ENCODE results near the gene MOK. TPM values are rescaled to one million over a fixed set of nuclear protein-coding genes. Genes with fewer than 3 reads are reported as not detected.

The MOK gene
- total and polyA plus RNA-seq, 2 of the 4 experiments (the other 2 are of a cell fraction) = 16.8 to 48.5 TPM

GRCh38 chr14:102282751-102283465 is 22.1 kb downstream of the MOK start:
- Histone ChIP-seq H3K9ac (ENCODE audit: low read depth, low read length) (no peak overlapping the region), H3K27ac (ENCODE audit: insufficient read depth, low read length) (no peak overlapping the region; the same call in 1 of the 2 replicates)

More at GRCh38 chr14:102282751-102283465, 22.1 kb downstream of the MOK start:
- Histone ChIP-seq H3K18ac (ENCODE audit: low read depth, low read length) (no peak overlapping the region; the same call in 1 of the 2 replicates), H3K4me2 (ENCODE audit: low read depth, low read length) (no peak overlapping the region), H4K91ac (ENCODE audit: insufficient read depth, low read depth, low read length) (peak overlapping the region; percentile 80; the same call in 1 of the 2 replicates), H4K8ac (ENCODE audit: low read depth in 2 of 2, low read length in 2 of 2) (peak overlapping the region; percentile 59 to 70; a peak in 3 of 4 replicates), H3K4ac (ENCODE audit: low read depth, low read length) (peak overlapping the region; percentile 88), H3K14ac (replicated peaks; ENCODE audit: low read depth, low read length) (no peak overlapping the region; the same call in none of the 2 replicates), H3K27me3 (ENCODE audit: control insufficient read depth, insufficient read depth, low read length) (no peaks in the 10 kb centered on the region), H4K20me1 (ENCODE audit: insufficient read depth, low read length) (no peaks in the 10 kb centered on the region), H4K5ac (ENCODE audit: low read depth, low read length) (no peak overlapping the region; the same call in 1 of the 2 replicates), H3K79me1 (ENCODE audit: low read depth in 1 of 2, low read length in 2 of 2) (peaks cover 8 to 12% of the 10 kb centered on the region in 2 experiments; a peak in 3 of 4 replicates), H3K23ac (ENCODE audit: low read depth, low read length) (no peak overlapping the region), H2AFZ (replicated peaks; ENCODE audit: low read length, poor library complexity) (no peak overlapping the region), H3K36me3 (ENCODE audit: control insufficient read depth, insufficient read depth, low read length) (no peaks in the 10 kb centered on the region), H2AK9ac (replicated peaks; ENCODE audit: low read depth, low read length, poor library complexity) (no peak overlapping the region), H2BK15ac (ENCODE audit: low read depth, low read length) (peak overlapping the region; percentile 72; the same call in 1 of the 3 replicates), H2BK20ac (ENCODE audit: low read depth, low read length) (peak overlapping the region; percentile 70; the same call in 1 of the 2 replicates), H3K9me3 (ENCODE audit: control insufficient read depth, insufficient read depth, low read length) (no peaks in the 10 kb centered on the region), H3K56ac (ENCODE audit: extremely low read depth, insufficient read depth, low read length) (no peak overlapping the region), H3K9me1 (ENCODE audit: insufficient read depth, low read length) (peaks cover 8% of the 10 kb centered on the region), H3K4me3 (ENCODE audit: insufficient read depth, low read depth, low read length) (no peak overlapping the region), H2AK5ac (ENCODE audit: low read depth, low read length) (peak overlapping the region; percentile 95; the same call in 1 of the 2 replicates), H2BK5ac (ENCODE audit: low read depth, low read length, poor library complexity, severe bottlenecking) (peak overlapping the region; percentile 93), H3K4me1 (ENCODE audit: control insufficient read depth, insufficient read depth, low read length) (peaks cover 11% of the 10 kb centered on the region), H2BK120ac (ENCODE audit: low read depth, low read length) (peak overlapping the region; percentile 87; the same call in 1 of the 2 replicates)
- no CpG with 5 or more reads among the region's 9 CpGs for WGBS, 2 experiments (ENCODE audit: extremely low coverage in 2 of 2, insufficient read length in 1 of 2)
- BruUV-seq (replicated peaks) = no TSS peak
- DNase-seq (no peak), ATAC-seq (ENCODE audit: low read depth) (no peak)
- TF ChIP-seq RAD21 (IDR thresholded peaks at IDR 0.05; ENCODE audit: low read length) (no peak), POLR2A (IDR thresholded peaks at IDR 0.05; ENCODE audit: low read depth, low read length) (no peak), NFE2L2 (IDR thresholded peaks at IDR 0.05; ENCODE audit: low read depth, low read length) (no peak), RFX5 (IDR thresholded peaks at IDR 0.05; ENCODE audit: low read depth, low read length) (no peak), BHLHE40 (IDR thresholded peaks at IDR 0.05; ENCODE audit: low read depth, low read length) (no peak), RCOR1 (IDR thresholded peaks at IDR 0.05; ENCODE audit: insufficient replicate concordance, low read length) (no peak), CTCF (conservative IDR thresholded peaks at IDR 0.05; ENCODE audit: low read depth, low read length) (no peak), ELK1 (IDR thresholded peaks at IDR 0.05; ENCODE audit: borderline replicate concordance, low read depth, low read length) (no peak), MXI1 (IDR thresholded peaks at IDR 0.05; ENCODE audit: borderline replicate concordance, low read depth, low read length) (no peak)
- ChIA-PET CTCF (no interaction called here), POLR2A (ENCODE audit: unreplicated experiment) (no interaction called here)
- dilution Hi-C loops (cut with HindIII; ENCODE audit: low sequenced_read_pairs, unreplicated experiment) (no loop called here), in situ Hi-C loops (cut with MboI; ENCODE audit: low sequenced_read_pairs) (no loop called here), intact Hi-C loops (cut with micrococcal nuclease) (no loop called here)
